Activated naive CD4-positive, alpha-beta T cell treated with Interleukin-2 at 50 U/mL for 16 hours (primary cell): Measurements from ENCODE around the gene NOTUM.
A peak's percentile ranks its signal among the peaks of the same experiment; 100 is the strongest.

ENCODE experiments used
- DNase-seq: peaks from one replicate; pipeline ENCODE4 v3.0.0-alpha.2; 2020

Gene NOTUM

DNA sequence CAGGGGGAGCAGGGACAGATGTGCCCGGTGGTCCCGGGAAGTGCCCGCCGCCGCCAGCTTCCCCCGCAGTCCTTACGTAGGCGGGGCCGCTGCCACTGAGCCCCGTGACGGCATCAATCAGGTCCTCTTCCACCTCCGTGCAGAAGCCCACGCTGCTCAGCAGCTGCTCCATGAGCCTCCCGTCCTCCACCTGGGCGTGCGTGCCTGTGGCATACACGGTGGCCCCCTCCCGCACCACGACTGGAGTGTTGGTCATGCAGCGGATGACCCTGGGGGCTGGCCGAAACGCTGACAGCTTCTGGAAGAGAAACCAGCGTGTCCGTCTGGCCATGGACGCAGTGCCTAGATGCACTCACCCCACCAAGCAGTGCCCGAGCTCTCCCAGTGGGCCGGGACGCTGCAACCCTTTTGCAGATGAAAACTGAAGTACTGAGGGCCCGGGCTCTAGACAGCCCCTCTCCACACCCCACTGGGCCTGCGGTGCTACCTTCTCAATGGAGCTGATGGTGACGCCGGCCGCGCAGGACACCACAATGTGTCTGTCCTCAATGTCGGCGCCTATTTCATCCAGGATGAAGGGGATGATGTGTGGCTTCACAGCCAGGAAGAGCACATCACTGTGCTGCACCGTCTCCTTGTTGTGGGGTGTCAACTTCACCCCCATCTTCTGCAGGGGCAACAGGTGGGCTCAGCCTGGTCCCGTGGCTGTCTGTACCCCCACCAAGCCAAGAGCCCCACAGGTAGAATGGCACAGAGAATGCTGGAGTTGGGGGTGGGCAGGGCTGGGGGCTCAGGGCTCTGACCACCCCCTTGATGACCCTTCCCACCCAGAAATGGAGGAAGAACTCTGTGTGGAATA, 25.9 kb downstream of the NOTUM start:
- DNase-seq, result no peak

DNA sequence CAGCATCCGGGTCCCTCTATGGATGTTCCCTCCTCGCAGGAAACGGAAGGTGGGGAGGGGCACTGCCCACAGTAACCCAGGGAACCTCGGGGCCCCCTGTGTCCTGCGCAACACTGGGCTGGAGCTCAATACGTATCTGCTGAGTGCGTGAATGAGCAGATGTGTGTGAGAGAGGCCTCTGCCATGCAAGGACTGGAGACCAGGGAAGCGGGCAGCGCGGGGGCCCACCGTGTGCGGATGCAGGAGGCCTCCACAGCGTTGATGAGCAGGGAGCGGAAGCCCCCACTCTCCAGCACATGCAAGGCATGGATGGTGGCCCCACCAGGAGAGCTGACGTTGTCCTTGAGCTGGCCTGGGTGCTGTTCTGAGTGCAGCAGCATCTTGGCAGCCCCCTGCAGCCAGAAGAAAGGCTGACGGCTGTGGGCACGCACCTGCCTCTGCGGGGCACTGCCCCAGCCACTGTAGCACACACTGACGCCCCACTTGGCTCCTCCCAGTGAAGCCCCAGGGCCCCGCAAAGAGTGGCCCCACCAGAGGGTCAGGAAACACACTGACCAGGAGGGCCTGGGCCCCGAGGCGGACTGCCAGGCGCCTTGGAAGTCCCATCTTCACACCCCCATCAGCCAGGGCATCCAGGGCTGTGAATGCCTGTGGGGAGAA, 26.8 kb downstream of the NOTUM start:
- no peak for DNase-seq

GRCh38 chr17:81933178-81933699, 27.7 kb downstream of the NOTUM start:
- DNase-seq, result no peak

GRCh38 chr17:81932333-81932983, 28.5 kb downstream of the NOTUM start:
- DNase-seq, result no peak

DNA sequence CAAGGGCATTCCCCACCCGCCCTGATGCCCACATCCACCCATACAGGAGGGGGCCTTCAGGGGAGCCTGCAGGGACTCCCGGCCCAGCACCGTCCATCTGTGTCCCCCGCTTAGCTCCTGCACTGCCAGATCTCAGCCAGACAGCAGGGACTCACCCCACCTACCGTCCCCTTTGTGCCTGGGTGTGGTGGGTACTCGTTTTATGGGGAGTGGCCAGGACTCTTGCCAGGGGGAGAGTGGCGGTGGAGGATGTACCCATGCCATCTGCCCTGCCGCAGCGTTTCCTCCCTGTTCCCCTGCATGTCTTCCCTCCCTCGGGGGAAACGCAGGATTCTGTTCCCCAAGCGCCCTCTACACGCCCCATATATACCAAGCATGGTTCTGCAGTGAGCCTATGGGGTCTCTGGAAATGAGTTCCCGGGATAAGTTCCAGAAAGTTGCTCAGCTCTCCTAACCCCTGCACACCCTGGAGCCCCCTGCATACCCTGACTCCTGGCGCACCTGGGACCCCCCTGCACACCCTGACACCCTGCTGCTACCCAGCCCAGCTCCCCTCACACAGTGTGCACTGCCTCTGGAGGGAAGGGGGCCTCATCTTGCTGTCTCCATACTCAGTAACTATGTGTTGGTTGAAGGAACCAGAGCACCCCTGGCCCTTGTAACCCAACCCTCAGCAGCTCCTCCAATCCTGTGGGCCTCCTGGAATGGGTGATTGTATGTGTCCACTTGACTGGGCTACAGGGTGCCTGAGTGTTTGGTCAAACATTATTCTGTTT, 29.2 kb downstream of the NOTUM start:
- no peak for DNase-seq

GRCh38 chr17:81931189-81931556, 29.8 kb downstream of the NOTUM start:
- no peak for DNase-seq

DNA sequence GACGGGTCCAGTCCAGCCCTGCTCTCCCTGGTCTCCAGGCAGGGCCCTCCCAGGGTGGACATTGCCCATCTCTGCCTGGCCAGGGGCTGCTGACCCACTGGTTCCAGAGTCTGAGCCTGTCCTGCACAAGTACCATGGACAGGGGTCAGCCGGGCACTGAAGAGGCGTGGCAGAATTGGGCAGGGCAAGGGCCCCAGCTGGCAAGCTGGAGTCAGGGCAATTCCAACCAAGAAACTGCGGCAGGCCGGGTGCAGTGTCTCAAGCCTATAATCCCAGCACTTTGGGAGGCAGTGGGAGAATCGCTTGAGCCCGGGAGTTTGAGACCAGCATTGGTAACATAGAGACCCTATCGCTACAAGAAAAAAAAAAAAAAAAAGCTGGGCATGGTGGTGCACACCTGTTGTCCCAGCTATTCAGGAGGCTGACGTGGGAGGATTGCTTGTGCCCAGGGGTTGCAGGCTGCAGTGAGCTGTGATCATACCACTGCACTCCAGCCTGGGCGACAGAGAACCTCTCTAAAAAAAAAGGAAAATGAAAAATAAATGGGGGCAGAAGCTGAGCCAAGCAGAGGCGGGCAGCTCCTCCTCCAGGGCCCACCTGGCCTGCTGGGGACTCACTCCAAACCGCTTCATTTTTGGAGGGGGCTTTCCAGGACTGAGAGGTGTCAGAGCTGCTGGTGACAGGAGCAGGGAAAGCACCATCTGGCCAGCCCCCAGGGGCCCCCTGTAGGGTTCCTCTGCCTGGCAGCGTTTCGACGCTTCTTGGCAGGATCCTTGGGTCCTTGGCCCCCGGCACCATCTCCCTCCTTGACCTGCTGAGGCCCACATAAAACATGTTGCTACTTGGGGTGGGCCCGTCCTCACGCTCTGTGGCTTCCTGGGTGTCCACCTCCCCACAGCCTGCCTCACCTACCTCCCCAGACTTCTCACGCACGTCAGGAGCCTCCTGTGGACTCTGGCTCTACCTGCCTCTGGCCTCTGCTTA, 30.6 kb downstream of the NOTUM start:
- DNase-seq, result no peak

DNA sequence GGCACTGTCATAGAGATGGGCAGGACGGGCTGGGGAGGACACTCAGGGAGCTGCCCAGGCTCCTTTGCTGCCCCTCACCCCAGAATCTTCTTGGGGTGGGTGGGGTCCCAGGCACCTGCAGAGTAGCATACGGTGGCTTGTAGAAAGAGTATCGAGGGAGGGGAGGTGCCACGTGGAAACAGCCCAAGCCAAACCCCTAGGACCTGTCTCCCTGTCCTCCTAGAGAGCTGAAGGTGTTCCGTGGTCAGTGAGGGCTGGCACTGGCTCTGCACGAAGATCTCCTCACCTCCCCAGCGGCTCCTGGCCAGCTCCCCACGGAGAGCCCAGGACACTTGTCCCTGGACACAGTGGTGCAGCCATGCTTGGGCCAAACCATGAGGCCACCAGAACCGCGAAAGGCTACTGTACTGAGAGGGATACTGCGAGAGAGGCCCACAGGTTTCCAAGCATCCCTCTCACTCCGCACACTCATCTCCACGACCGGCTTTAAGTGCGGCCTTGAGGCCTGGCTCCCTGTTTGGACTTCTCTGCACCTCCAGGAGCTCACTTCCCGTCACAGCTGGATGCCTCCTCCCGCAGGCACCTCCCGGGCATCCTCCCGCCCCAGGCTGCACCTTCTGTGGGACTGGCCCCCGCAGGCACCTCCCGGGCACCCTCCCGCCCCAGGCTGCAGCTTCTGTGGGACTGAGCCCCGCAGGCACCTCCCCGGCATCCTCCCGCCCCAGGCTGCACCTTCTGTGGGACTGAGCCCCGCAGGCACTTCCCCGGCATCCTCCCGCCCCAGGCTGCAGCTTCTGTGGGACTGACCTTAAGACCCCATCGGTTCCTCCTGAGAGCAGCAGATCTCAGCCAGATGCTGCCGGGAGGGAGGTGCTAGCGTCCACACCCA, 31.5 kb downstream of the NOTUM start:
- DNase-seq, result no peak

DNA sequence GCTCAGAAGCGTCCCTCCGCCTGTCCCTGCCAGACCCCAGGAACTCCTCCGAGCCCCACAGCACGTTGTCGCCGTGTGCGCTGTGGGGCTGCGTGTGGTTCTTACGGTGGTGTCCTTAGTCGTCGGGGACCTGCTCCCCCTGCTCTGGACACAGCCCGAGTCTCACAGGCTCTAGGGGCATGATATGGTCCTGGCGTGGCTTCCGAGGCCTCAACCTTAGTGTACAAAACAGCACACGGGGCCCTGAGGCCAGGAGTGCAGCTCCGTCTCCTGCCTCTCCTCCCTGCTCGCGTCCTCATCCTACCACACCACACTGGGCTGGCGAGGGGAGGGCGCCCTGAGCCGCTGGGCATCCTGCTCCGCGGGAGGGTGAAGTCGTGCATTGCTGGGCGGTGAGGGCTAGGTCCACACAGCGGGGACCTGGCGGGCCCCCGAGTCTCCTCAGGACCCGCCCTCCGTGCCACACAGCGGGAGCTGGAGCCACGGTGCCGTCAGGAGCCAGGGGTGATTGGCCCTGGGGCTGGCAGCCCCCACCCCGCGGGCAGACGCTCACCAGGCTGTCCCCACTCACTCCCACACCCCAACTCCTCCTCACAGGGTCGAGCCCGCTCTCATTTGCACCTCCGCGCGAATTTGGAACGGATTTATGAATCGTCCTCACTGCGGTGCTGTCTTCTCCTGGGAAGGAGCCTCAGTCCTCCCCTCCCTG, 32.3 kb downstream of the NOTUM start:
- DNase-seq, result no peak

DNA sequence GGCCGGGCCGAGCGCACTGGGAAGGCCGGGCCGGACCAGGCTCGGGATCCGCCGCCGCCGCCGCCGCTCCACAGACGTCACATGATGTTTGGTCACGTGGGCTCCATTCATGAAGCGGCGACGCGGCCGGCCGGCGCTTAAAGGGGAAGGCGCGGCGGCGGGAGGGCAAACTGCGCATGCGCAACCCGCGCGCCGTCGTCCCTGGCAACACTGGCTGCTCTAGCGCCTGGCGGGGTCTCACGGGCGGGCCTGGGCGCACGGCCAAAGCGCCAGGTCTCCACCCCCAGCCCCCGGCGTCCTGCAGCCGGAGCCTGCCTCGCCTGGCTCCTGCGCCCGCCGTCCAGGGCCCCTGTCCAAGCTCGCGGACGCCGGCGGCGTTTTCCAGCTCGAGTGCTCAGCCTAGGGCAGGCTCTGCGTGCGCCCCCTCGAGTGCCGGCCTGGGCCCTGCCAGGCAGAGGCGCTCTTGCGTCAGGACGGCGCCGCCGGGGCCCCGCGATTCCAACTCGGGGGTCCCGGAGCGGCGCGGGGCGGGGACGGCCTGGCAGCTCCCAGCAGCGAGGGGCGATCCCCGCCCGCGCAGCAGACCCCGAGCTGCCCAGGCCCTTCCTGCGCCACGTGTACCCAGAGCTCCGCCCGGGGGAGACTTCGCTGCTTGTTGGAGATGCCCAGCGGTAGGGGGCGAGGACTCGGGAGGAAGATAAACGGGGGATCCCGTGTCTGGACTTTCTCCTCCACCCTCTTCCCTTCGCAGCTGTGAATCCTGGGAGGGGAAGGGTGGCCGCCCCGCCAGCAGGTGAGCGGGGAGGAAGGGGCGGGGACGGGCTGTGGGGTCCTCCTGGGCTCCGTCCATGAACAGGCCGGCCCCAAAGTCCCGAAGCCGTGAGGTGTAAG, 33.1 kb downstream of the NOTUM start, which contains the start of gene MAFG:
Gene MAFG, minus strand, starts transcription at position 83 of the 891 bp plus-strand sequence. CDS start 4,550 bp downstream, outside the sequence.
- DNase-seq, result peak; percentile 89

- DNase-seq, result no peak
Measured at GRCh38 chr17:81927152-81927652, 33.8 kb downstream of the NOTUM start.

DNA sequence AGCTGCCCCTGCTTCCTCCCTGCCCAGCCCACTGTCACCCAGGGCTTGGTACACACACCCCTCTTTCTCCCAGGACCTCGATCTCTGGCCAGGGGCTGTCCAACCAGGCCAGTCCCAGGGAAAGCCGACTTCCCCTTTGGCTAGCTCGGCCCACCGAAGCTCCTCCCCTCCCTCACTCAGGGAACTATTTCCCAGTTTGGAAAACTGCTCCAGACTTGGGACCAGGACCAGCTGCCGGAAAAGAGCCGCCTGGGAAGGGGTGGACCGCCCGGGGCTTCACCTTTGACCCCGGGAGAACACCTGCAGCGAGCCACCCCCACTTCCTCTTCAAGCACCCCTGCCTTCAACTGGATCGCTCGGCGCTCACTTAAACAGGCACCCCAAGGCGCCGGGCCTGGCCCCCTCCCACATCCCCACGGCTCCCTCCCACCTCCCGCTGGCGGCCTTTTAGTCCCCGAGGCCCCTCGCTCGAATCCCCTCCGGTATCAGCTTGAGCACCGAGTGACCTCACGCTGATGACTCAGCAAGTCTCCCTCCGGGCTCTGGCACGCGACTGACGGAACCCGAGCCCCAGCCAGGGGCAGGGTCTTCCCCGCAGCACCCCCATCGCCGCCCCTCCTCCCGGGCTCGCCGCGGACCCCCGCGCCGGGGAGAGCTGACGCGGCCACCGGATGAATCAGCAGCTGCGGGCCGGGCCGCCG, 34.4 kb downstream of the NOTUM start:
- DNase-seq, result peak; percentile 78

GRCh38 chr17:81925860-81926450, 35.0 kb downstream of the NOTUM start:
- no peak for DNase-seq

GRCh38 chr17:81924557-81925532, 36.1 kb downstream of the NOTUM start:
- no peak for DNase-seq

DNA sequence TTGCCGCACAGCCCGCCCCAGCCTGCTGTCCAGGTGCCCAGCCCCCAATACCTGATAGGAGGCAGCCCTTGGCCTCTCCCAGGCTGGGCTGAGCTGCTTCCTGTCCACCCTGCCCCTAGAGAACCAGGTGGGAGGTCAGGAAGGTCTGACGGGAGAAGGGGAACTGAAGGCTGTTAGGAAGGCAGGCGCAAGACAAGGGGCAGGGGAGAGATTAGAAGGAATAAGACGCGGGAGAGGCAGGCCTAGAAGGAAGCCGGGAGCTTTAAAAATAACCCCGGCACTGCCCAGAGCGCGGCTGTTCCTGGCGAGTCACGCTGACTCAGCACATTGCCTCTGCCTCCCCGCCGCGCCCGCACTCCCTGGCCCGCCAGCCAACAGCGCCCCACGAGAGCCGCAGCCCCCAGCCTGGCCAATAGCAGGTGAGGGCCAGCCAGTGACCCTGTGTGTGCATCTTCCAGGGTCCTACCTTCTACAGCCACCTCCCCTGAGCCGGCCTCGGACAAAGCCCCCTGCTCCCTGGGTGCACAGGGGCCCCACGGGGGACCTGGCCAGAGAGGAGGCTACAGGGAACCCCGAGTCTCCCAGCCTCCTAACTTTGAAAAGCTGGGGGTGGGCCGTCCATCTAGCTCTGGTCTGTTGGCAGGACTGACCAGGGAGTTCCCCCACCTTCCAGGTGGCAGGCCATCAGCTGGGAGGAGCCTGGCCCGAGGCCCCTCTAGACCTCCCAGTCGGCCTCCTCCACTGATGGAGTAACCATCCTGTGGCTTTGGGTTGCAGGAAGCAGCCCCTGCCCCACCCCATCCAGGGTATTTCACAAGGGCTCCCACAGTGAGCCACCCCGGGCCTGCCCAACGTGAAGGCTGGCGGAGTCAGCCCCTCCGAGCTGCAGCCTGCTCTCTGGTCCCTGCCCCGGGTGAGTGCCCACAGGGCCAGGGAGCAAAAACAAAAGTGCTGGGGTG, 37.4 kb downstream of the NOTUM start:
- no peak for DNase-seq
